OCI-LY3 (cell line): ENCODE measurements around the gene KLK5.

Experiments used
- EZH2phosphoT487 ChIP-seq: fragments of 200-600 bp; shearing (Covaris generic); IDR thresholded peaks from 2 replicates; pipeline ENCODE4 v1.6.1; 2018; ENCODE audit warnings: antibody characterized with exemption, mixed run types, low read depth
- TF ChIP-seq, protein P1 (sequence below): fragments of 200-600, 300-600 bp; sonication (generic); IDR thresholded peaks from 2 replicates; pipeline ENCODE4 v1.5.1; 2014; ENCODE audit warnings: antibody characterized with exemption, low read length, low read depth

DNA sequence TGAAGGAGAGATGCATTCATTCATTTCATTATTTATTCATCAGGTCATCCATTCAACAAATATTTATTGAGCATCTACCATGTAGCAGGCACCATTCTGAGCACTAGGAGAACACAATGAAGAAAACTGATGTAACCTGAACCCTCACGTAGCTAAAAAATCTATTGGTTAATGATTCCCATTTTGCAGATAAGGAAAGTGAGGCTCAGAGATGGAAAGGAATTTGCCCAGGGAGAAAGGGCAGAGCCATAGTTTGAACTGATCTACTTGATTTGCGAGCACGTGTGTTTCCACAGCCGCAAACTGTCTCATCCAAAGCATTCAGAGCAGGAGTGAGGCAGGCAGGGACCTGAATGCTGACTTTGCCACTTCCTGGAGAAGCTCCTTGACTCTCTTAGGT is 45.8 kb upstream of the KLK5 start:
- TF ChIP-seq, protein P1, sequence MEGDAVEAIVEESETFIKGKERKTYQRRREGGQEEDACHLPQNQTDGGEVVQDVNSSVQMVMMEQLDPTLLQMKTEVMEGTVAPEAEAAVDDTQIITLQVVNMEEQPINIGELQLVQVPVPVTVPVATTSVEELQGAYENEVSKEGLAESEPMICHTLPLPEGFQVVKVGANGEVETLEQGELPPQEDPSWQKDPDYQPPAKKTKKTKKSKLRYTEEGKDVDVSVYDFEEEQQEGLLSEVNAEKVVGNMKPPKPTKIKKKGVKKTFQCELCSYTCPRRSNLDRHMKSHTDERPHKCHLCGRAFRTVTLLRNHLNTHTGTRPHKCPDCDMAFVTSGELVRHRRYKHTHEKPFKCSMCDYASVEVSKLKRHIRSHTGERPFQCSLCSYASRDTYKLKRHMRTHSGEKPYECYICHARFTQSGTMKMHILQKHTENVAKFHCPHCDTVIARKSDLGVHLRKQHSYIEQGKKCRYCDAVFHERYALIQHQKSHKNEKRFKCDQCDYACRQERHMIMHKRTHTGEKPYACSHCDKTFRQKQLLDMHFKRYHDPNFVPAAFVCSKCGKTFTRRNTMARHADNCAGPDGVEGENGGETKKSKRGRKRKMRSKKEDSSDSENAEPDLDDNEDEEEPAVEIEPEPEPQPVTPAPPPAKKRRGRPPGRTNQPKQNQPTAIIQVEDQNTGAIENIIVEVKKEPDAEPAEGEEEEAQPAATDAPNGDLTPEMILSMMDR = no peak
- no peak for TF ChIP-seq EZH2phosphoT487
